MM.1S (cell line): ENCODE data around the gene PIGQ.

Experiments used
- DNase-seq: peaks from one replicate; pipeline ENCODE4 v3.0.0-alpha.2; 2015
- H2AFZ ChIP-seq: fragments of 300-600 bp; sonication (generic); 2 replicates; pipeline ENCODE4 v1.6.0; 2016; ENCODE audit warnings: antibody characterized with exemption, low read length
- H3F3A ChIP-seq: fragments of 300-600 bp; sonication (generic); 2 replicates; pipeline ENCODE4 v1.6.1; 2016; ENCODE audit warnings: mild to moderate bottlenecking, antibody characterized with exemption, low read length, moderate library complexity, mixed read lengths; ENCODE audit not compliant: insufficient read depth
- H3K27ac ChIP-seq: fragments of 300-600 bp; sonication (generic); 2 replicates; pipeline ENCODE4 v1.5.1; 2016; ENCODE audit warnings: mild to moderate bottlenecking, low read length
- H3K27me3 ChIP-seq: fragments of 300-600 bp; sonication (generic); replicated peaks from 2 replicates; pipeline ENCODE4 v1.6.0; 2016; ENCODE audit warnings: low read length; ENCODE audit not compliant: insufficient read depth
- H3K36me3 ChIP-seq: fragments of 300-600 bp; sonication (generic); replicated peaks from 2 replicates; pipeline ENCODE4 v1.6.1; 2016; ENCODE audit warnings: mild to moderate bottlenecking, low read length, mixed read lengths; ENCODE audit not compliant: insufficient read depth
- H3K4me1 ChIP-seq: fragments of 300-600 bp; sonication (generic); 2 replicates; pipeline ENCODE4 v1.6.1; 2016; ENCODE audit warnings: low read length, mixed read lengths
- H3K4me2 ChIP-seq: fragments of 300-600 bp; sonication (generic); 2 replicates; pipeline ENCODE4 v1.6.0; 2016; ENCODE audit warnings: low read depth, low read length
- H3K4me3 ChIP-seq: fragments of 300-600 bp; sonication (generic); 2 replicates; pipeline ENCODE4 v1.5.1; 2016; ENCODE audit warnings: low read length, mixed read lengths
- H3K79me2 ChIP-seq: fragments of 300-600 bp; sonication (generic); 2 replicates; pipeline ENCODE4 v1.6.1; 2016; ENCODE audit warnings: mixed run types, low read length, mixed read lengths
- H3K9ac ChIP-seq: fragments of 300-600 bp; sonication (generic); 2 replicates; pipeline ENCODE4 v1.6.1; 2016; ENCODE audit warnings: low read length, mixed read lengths
- H3K9me2 ChIP-seq: fragments of 300-600 bp; sonication (generic); replicated peaks from 2 replicates; pipeline ENCODE4 v1.6.1; 2016; ENCODE audit warnings: mild to moderate bottlenecking, low read length, mixed read lengths; ENCODE audit not compliant: insufficient read depth
- H3K9me3 ChIP-seq: fragments of 300-600 bp; sonication (generic); replicated peaks from 2 replicates; pipeline ENCODE4 v1.6.1; 2016; ENCODE audit warnings: mild to moderate bottlenecking, low read length, mixed read lengths; ENCODE audit not compliant: insufficient read depth
- H4K20me1 ChIP-seq: fragments of 300-600 bp; sonication (generic); 2 replicates; pipeline ENCODE4 v1.6.1; 2016; ENCODE audit warnings: mild to moderate bottlenecking, low read length, moderate library complexity, mixed read lengths; ENCODE audit not compliant: insufficient read depth
- EZH2 ChIP-seq: fragments of 300-600 bp; sonication (generic); optimal IDR thresholded peaks from 2 replicates; pipeline ENCODE3; 2017; ENCODE audit warnings: low read depth, mild to moderate bottlenecking, antibody characterized with exemption, low read length, mixed read lengths
- EZH2phosphoT487 ChIP-seq: fragments of 300-600 bp; sonication (generic); IDR thresholded peaks from 2 replicates; pipeline ENCODE4 v1.6.1; 2018; ENCODE audit warnings: antibody characterized with exemption, low read length
- TF ChIP-seq, protein P1 (sequence below): fragments of 300-600 bp; sonication (generic); IDR thresholded peaks from 2 replicates; pipeline ENCODE4 v1.5.1; 2016; ENCODE audit warnings: antibody characterized with exemption, low read length, mixed read lengths

PIGQ gene

GRCh38 chr16:632486-633335 lies 62.9 kb downstream of the PIGQ start:
- Histone ChIP-seq H3K9ac (no peak overlapping the region), H3K9me2 (no peaks in the 10 kb centered on the region), H3K27me3 (no peaks in the 10 kb centered on the region), H3K4me1 (0 out of 2 replicates have a peak, but pooled peaks cover 3% of the 10 kb centered on the region), H3K27ac (no peak overlapping the region), H4K20me1 (no peaks in the 10 kb centered on the region), H2AFZ (no peak overlapping the region), H3K4me2 (no peak overlapping the region), H3K79me2 (peaks cover 16% of the 10 kb centered on the region), H3K9me3 (no peaks in the 10 kb centered on the region), H3K36me3 (no peaks in the 10 kb centered on the region), H3F3A (peaks cover 3% of the 10 kb centered on the region; the same call in 1 of the 2 replicates), H3K4me3 (no peak overlapping the region)
- no peak for DNase-seq
- TF ChIP-seq EZH2 (no peak), EZH2phosphoT487 (no peak)
- TF ChIP-seq, protein P1, sequence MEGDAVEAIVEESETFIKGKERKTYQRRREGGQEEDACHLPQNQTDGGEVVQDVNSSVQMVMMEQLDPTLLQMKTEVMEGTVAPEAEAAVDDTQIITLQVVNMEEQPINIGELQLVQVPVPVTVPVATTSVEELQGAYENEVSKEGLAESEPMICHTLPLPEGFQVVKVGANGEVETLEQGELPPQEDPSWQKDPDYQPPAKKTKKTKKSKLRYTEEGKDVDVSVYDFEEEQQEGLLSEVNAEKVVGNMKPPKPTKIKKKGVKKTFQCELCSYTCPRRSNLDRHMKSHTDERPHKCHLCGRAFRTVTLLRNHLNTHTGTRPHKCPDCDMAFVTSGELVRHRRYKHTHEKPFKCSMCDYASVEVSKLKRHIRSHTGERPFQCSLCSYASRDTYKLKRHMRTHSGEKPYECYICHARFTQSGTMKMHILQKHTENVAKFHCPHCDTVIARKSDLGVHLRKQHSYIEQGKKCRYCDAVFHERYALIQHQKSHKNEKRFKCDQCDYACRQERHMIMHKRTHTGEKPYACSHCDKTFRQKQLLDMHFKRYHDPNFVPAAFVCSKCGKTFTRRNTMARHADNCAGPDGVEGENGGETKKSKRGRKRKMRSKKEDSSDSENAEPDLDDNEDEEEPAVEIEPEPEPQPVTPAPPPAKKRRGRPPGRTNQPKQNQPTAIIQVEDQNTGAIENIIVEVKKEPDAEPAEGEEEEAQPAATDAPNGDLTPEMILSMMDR, result no peak

DNA sequence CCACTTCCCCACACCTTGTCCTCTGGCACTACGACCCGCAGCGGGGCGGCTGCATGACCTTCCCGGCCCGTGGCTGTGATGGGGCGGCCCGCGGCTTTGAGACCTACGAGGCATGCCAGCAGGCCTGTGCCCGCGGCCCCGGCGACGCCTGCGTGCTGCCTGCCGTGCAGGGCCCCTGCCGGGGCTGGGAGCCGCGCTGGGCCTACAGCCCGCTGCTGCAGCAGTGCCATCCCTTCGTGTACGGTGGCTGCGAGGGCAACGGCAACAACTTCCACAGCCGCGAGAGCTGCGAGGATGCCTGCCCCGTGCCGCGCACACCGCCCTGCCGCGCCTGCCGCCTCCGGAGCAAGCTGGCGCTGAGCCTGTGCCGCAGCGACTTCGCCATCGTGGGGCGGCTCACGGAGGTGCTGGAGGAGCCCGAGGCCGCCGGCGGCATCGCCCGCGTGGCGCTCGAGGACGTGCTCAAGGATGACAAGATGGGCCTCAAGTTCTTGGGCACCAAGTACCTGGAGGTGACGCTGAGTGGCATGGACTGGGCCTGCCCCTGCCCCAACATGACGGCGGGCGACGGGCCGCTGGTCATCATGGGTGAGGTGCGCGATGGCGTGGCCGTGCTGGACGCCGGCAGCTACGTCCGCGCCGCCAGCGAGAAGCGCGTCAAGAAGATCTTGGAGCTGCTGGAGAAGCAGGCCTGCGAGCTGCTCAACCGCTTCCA lies 63.7 kb downstream of the PIGQ start:
- Histone ChIP-seq H3K9me3 (no peaks in the 10 kb centered on the region), H3F3A (peaks cover 3% of the 10 kb centered on the region; the same call in 1 of the 2 replicates), H3K4me1 (0 out of 2 replicates have a peak, but pooled peaks cover 3% of the 10 kb centered on the region), H2AFZ (no peak overlapping the region), H3K4me3 (no peak overlapping the region), H3K27me3 (no peaks in the 10 kb centered on the region), H4K20me1 (no peaks in the 10 kb centered on the region), H3K4me2 (no peak overlapping the region), H3K79me2 (peaks cover 16% of the 10 kb centered on the region), H3K36me3 (no peaks in the 10 kb centered on the region), H3K9me2 (no peaks in the 10 kb centered on the region), H3K9ac (no peak overlapping the region), H3K27ac (no peak overlapping the region)
- DNase-seq, result no peak
- TF ChIP-seq, protein P1, result no peak
- TF ChIP-seq EZH2phosphoT487 (no peak), EZH2 (no peak)
